Measurements from ENCODE around the gene TSTD2.

DNA sequence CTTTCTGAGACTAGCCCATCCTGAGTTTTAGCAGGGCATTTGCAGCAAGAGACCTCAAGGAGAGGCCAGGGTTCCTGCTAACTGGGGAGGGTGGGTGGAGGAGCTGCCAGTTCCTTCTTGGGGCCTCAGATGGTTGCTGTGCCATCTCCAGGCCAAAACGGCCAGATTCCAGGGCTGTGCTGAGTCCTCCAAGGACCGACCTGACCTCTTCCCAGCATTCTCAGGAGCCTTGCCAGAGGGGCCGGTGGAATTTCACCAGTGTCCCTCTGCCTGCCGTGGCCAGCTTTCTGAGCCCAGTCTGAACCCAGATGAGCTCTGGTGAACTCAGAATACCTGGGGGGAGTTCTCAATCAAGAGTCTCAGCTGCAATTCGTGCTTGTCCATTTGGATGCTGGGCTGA lies 54.3 kb downstream of the TSTD2 start:
- no peak for TF ChIP-seq EZH2 (IDR thresholded peaks at IDR 0.05; ENCODE audit: borderline replicate concordance, low read length)
- TF ChIP-seq, protein P1, sequence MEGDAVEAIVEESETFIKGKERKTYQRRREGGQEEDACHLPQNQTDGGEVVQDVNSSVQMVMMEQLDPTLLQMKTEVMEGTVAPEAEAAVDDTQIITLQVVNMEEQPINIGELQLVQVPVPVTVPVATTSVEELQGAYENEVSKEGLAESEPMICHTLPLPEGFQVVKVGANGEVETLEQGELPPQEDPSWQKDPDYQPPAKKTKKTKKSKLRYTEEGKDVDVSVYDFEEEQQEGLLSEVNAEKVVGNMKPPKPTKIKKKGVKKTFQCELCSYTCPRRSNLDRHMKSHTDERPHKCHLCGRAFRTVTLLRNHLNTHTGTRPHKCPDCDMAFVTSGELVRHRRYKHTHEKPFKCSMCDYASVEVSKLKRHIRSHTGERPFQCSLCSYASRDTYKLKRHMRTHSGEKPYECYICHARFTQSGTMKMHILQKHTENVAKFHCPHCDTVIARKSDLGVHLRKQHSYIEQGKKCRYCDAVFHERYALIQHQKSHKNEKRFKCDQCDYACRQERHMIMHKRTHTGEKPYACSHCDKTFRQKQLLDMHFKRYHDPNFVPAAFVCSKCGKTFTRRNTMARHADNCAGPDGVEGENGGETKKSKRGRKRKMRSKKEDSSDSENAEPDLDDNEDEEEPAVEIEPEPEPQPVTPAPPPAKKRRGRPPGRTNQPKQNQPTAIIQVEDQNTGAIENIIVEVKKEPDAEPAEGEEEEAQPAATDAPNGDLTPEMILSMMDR (IDR thresholded peaks at IDR 0.05; ENCODE audit: low read length) = no peak
